ENCODE measurements around the gene KRTAP5-3.

KRTAP5-3 gene

DNA sequence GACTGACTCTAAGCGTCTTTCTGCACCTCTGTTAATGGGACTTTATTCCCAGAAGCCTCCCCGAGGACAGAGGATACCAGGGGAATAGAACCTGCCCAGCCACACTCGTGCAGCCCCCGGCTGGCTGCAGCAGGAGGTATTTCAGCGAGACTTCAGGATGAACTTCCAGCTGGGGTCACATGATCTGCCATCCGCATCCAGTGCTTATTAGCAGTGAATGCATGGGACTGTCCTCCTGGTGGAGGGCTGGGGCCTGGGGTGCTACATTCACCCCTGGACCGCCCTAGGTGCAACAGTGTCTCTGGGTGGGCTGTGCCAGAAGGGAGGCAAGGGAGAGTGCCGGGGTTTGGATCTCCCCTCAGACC is 37.8 kb downstream of the KRTAP5-3 start:
- H3K4me2 ChIP-seq (ENCODE audit: low read length, poor library complexity, severe bottlenecking) = peak overlapping the region; percentile 82
- no peak overlapping the region for H3K23ac ChIP-seq (ENCODE audit: low read length in 2 of 2)
- H2AK5ac ChIP-seq (ENCODE audit: low read length, severe bottlenecking) = no peak overlapping the region
- no peak overlapping the region for H3K14ac ChIP-seq (ENCODE audit: low read length in 2 of 2)
- H2BK5ac ChIP-seq (ENCODE audit: low read depth, low read length, poor library complexity, severe bottlenecking) = no peak overlapping the region
- no peak overlapping the region for H3K27ac ChIP-seq (ENCODE audit: low read length, poor library complexity, severe bottlenecking)
- H4K91ac ChIP-seq (ENCODE audit: low read length) = no peak overlapping the region
- 82% methylated on average over 8 of the region's 8 CpGs for WGBS
- no peak for DNase-seq
- H3K4ac ChIP-seq (ENCODE audit: low read depth in 1 of 2, low read length in 2 of 2) = no peak overlapping the region
- H2BK15ac ChIP-seq (ENCODE audit: low read depth, poor library complexity, severe bottlenecking) = no peak overlapping the region
- H3K9ac ChIP-seq (ENCODE audit: low read length) = no peak overlapping the region
- H3K4me1 ChIP-seq (ENCODE audit: control insufficient read depth, insufficient read depth, low read depth, low read length) = peaks cover 42% of the 10 kb centered on the region
- H2BK12ac ChIP-seq (ENCODE audit: low read length in 2 of 2) = no peak overlapping the region
- peaks cover 17% of the 10 kb centered on the region for H3K79me1 ChIP-seq (replicated peaks; ENCODE audit: low read length, poor library complexity, severe bottlenecking)
- no peak overlapping the region for H2AFZ ChIP-seq (ENCODE audit: low read depth, low read length)
- no peak overlapping the region for H3K18ac ChIP-seq (ENCODE audit: low read depth in 1 of 2, low read length in 2 of 2)
- H3K27me3 ChIP-seq (ENCODE audit: control insufficient read depth in 1 of 2, insufficient read depth in 1 of 2, low read length in 2 of 2) = peaks cover 23 to 62% of the 10 kb centered on the region in 2 experiments
- H3K4me3 ChIP-seq (ENCODE audit: insufficient read depth in 1 of 2, low read depth in 1 of 2, low read length in 2 of 2) = peak overlapping the region in 1 of 2 experiments; percentile 70
- H3K36me3 ChIP-seq (ENCODE audit: control insufficient read depth in 1 of 2, insufficient read depth in 2 of 2, low read depth in 1 of 2, low read length in 2 of 2) = peaks cover 0 to 28% of the 10 kb centered on the region in 2 experiments
- H2BK120ac ChIP-seq (ENCODE audit: low read depth, low read length) = no peak overlapping the region
- no peaks in the 10 kb centered on the region for H3K9me3 ChIP-seq (ENCODE audit: control insufficient read depth, low read length)
- no peak overlapping the region for H4K8ac ChIP-seq (ENCODE audit: low read length)

- no peak overlapping the region for H2AFZ ChIP-seq (ENCODE audit: low read depth, low read length)
- no peak overlapping the region for H4K91ac ChIP-seq (ENCODE audit: low read length)
- H3K18ac ChIP-seq (ENCODE audit: low read depth in 1 of 2, low read length in 2 of 2) = no peak overlapping the region
- H3K27ac ChIP-seq (ENCODE audit: low read length, poor library complexity, severe bottlenecking) = no peak overlapping the region
- no peaks in the 10 kb centered on the region for H3K9me3 ChIP-seq (ENCODE audit: control insufficient read depth, low read length)
- H2AK5ac ChIP-seq (ENCODE audit: low read length, severe bottlenecking) = no peak overlapping the region
- no peak overlapping the region for H3K23ac ChIP-seq (ENCODE audit: low read length in 2 of 2)
- H3K27me3 ChIP-seq (ENCODE audit: control insufficient read depth in 1 of 2, insufficient read depth in 1 of 2, low read length in 2 of 2) = peaks cover 18 to 59% of the 10 kb centered on the region in 2 experiments
- WGBS = 94% methylated on average over 11 of the region's 11 CpGs
- H2BK15ac ChIP-seq (ENCODE audit: low read depth, poor library complexity, severe bottlenecking) = no peak overlapping the region
- H3K4me1 ChIP-seq (ENCODE audit: control insufficient read depth, insufficient read depth, low read depth, low read length) = peaks cover 47% of the 10 kb centered on the region
- no peak overlapping the region for H2BK12ac ChIP-seq (ENCODE audit: low read length in 2 of 2)
- no peak overlapping the region for H3K4me2 ChIP-seq (ENCODE audit: low read length, poor library complexity, severe bottlenecking)
- no peak overlapping the region for H2BK120ac ChIP-seq (ENCODE audit: low read depth, low read length)
- no peak overlapping the region for H3K4ac ChIP-seq (ENCODE audit: low read depth in 1 of 2, low read length in 2 of 2)
- H3K9ac ChIP-seq (ENCODE audit: low read length) = no peak overlapping the region
- no peak overlapping the region for H2BK5ac ChIP-seq (ENCODE audit: low read depth, low read length, poor library complexity, severe bottlenecking)
- no peak overlapping the region for H3K14ac ChIP-seq (ENCODE audit: low read length in 2 of 2)
- peaks cover 0 to 33% of the 10 kb centered on the region in 2 experiments for H3K36me3 ChIP-seq (ENCODE audit: control insufficient read depth in 1 of 2, insufficient read depth in 2 of 2, low read depth in 1 of 2, low read length in 2 of 2)
- H3K4me3 ChIP-seq (ENCODE audit: insufficient read depth in 1 of 2, low read depth in 1 of 2, low read length in 2 of 2) = no peak overlapping the region
- no peak for DNase-seq
- no peak overlapping the region for H4K8ac ChIP-seq (ENCODE audit: low read length)
- H3K79me1 ChIP-seq (replicated peaks; ENCODE audit: low read length, poor library complexity, severe bottlenecking) = peaks cover 19% of the 10 kb centered on the region
Observed at GRCh38 chr11:1570001-1570453, 38.2 kb downstream of the KRTAP5-3 start.

GRCh38 chr11:1569251-1569780 is 38.9 kb downstream of the KRTAP5-3 start:
- peaks cover 19% of the 10 kb centered on the region for H3K79me1 ChIP-seq (replicated peaks; ENCODE audit: low read length, poor library complexity, severe bottlenecking)
- peaks cover 0 to 34% of the 10 kb centered on the region in 2 experiments for H3K36me3 ChIP-seq (ENCODE audit: control insufficient read depth in 1 of 2, insufficient read depth in 2 of 2, low read depth in 1 of 2, low read length in 2 of 2)
- no peak overlapping the region for H4K8ac ChIP-seq (ENCODE audit: low read length)
- no peak overlapping the region for H2BK5ac ChIP-seq (ENCODE audit: low read depth, low read length, poor library complexity, severe bottlenecking)
- no peak overlapping the region for H3K14ac ChIP-seq (ENCODE audit: low read length in 2 of 2)
- H2BK120ac ChIP-seq (ENCODE audit: low read depth, low read length) = no peak overlapping the region
- H3K4me2 ChIP-seq (ENCODE audit: low read length, poor library complexity, severe bottlenecking) = no peak overlapping the region
- DNase-seq = no peak
- no peak overlapping the region for H2BK15ac ChIP-seq (ENCODE audit: low read depth, poor library complexity, severe bottlenecking)
- H3K23ac ChIP-seq (ENCODE audit: low read length in 2 of 2) = no peak overlapping the region
- no peak overlapping the region for H3K27ac ChIP-seq (ENCODE audit: low read length, poor library complexity, severe bottlenecking)
- H2AFZ ChIP-seq (ENCODE audit: low read depth, low read length) = no peak overlapping the region
- no peak overlapping the region for H3K18ac ChIP-seq (ENCODE audit: low read depth in 1 of 2, low read length in 2 of 2)
- no peak overlapping the region for H2AK5ac ChIP-seq (ENCODE audit: low read length, severe bottlenecking)
- no peak overlapping the region for H3K4me3 ChIP-seq (ENCODE audit: insufficient read depth in 1 of 2, low read depth in 1 of 2, low read length in 2 of 2)
- H3K27me3 ChIP-seq (ENCODE audit: control insufficient read depth in 1 of 2, insufficient read depth in 1 of 2, low read length in 2 of 2) = peaks cover 15 to 60% of the 10 kb centered on the region in 2 experiments
- no peak overlapping the region for H4K91ac ChIP-seq (ENCODE audit: low read length)
- 84% methylated on average over 14 of the region's 14 CpGs for WGBS
- peaks cover 52% of the 10 kb centered on the region for H3K4me1 ChIP-seq (ENCODE audit: control insufficient read depth, insufficient read depth, low read depth, low read length)
- H3K4ac ChIP-seq (ENCODE audit: low read depth in 1 of 2, low read length in 2 of 2) = no peak overlapping the region
- no peak overlapping the region for H3K9ac ChIP-seq (ENCODE audit: low read length)
- H2BK12ac ChIP-seq (ENCODE audit: low read length in 2 of 2) = no peak overlapping the region
- no peaks in the 10 kb centered on the region for H3K9me3 ChIP-seq (ENCODE audit: control insufficient read depth, low read length)

DNA sequence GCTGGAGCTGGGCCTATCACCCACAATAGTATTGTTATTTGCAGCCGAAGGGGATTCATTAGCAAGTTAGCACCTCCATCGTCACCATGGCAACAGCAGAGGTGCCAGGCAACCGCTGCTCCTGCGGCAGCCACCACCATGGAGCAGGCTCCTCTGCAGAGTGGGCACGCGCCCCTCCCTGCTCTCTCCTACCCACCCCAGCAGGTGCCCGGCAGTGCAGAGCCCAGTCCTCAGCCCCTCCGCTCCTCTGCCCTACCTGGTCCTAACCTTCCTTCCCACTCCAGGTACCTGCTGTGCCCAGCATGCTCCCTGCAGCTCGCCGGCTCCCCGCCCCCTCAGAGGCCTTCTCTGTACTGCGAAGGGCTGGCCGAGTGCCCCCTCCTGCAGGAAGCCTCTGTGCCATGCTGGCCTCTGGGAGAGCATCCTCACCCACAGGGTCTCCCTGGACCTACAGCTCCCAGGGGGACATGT is 39.8 kb downstream of the KRTAP5-3 start:
- Histone ChIP-seq H3K79me1 (replicated peaks; ENCODE audit: low read length, poor library complexity, severe bottlenecking) (peaks cover 21% of the 10 kb centered on the region), H4K8ac (ENCODE audit: low read length) (no peak overlapping the region), H2AFZ (ENCODE audit: low read depth, low read length) (no peak overlapping the region), H2BK12ac (ENCODE audit: low read length in 2 of 2) (no peak overlapping the region), H3K23ac (ENCODE audit: low read length in 2 of 2) (no peak overlapping the region), H2AK5ac (ENCODE audit: low read length, severe bottlenecking) (no peak overlapping the region), H2BK5ac (ENCODE audit: low read depth, low read length, poor library complexity, severe bottlenecking) (no peak overlapping the region), H3K4me2 (ENCODE audit: low read length, poor library complexity, severe bottlenecking) (no peak overlapping the region), H3K4me1 (ENCODE audit: control insufficient read depth, insufficient read depth, low read depth, low read length) (peaks cover 51% of the 10 kb centered on the region), H3K4ac (ENCODE audit: low read depth in 1 of 2, low read length in 2 of 2) (no peak overlapping the region), H4K91ac (ENCODE audit: low read length) (no peak overlapping the region), H3K27me3 (ENCODE audit: control insufficient read depth in 1 of 2, insufficient read depth in 1 of 2, low read length in 2 of 2) (peaks cover 7 to 57% of the 10 kb centered on the region in 2 experiments), H3K9me3 (ENCODE audit: control insufficient read depth, low read length) (no peaks in the 10 kb centered on the region), H2BK15ac (ENCODE audit: low read depth, poor library complexity, severe bottlenecking) (no peak overlapping the region), H3K27ac (ENCODE audit: low read length, poor library complexity, severe bottlenecking) (no peak overlapping the region), H3K36me3 (ENCODE audit: control insufficient read depth in 1 of 2, insufficient read depth in 2 of 2, low read depth in 1 of 2, low read length in 2 of 2) (peaks cover 0 to 40% of the 10 kb centered on the region in 2 experiments), H3K18ac (ENCODE audit: low read depth in 1 of 2, low read length in 2 of 2) (no peak overlapping the region), H2BK120ac (ENCODE audit: low read depth, low read length) (no peak overlapping the region), H3K14ac (ENCODE audit: low read length in 2 of 2) (no peak overlapping the region), H3K9ac (ENCODE audit: low read length) (no peak overlapping the region), H3K4me3 (ENCODE audit: insufficient read depth in 1 of 2, low read depth in 1 of 2, low read length in 2 of 2) (no peak overlapping the region)
- WGBS = 45% methylated on average over 13 of the region's 13 CpGs
- no peak for DNase-seq
